Erythroblast (primary cell): ENCODE measurements around the gene CARS1.

Source experiments
- GATA1 ChIP-seq: IDR thresholded peaks from 2 replicates; pipeline ENCODE4 v1.6.1; 2011; ENCODE audit warnings: low read depth, mild to moderate bottlenecking, control low read depth, low read length, moderate library complexity
- POLR2A ChIP-seq: IDR thresholded peaks from 2 replicates; pipeline ENCODE4 v1.6.1; 2011; ENCODE audit warnings: mild to moderate bottlenecking, low read length

DNA sequence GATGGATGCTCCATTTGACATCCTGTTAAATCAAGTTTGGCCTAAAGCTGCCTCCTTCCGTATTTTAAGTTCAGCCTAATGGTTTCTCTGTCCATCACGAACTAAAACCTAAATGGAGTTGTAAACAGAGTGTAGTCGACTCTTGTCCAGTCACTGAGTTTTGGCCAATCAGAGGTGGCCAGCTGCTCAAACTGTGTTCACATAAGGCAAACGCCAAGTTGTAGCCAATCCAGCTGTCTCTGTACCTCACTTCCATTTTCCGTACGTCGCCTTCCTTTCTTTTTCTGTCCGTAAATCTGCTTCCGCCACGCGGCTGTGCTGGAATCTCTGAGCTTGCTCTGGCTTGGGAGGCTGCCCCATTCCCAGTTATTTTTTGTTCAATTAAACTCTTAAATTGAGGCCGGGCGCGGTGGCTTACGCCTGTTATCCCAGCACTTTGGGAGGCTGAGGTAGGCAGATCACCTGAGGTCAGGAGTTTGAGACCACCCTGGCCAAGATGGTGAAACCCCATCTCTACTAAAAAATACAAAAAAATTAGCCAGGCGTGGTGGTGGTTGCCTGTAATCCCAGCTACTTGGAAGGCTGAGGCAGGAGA, 20.7 kb upstream of the CARS1 start:
- no peak for TF ChIP-seq POLR2A
- TF ChIP-seq GATA1: no peak
